NCI-H128 (cell line): ENCODE data around the gene CPAMD8.
"Not testable (repeated sequence)": the region's sequence is repeated elsewhere in the genome, so short reads cannot be mapped to it uniquely, and the experiment has no call there.

ENCODE experiments used
- DNase-seq: peaks from one replicate; lab custom pipeline; 2025; ENCODE audit not compliant: unreplicated experiment; lab: John Stamatoyannopoulos, UW

CPAMD8 gene

DNA sequence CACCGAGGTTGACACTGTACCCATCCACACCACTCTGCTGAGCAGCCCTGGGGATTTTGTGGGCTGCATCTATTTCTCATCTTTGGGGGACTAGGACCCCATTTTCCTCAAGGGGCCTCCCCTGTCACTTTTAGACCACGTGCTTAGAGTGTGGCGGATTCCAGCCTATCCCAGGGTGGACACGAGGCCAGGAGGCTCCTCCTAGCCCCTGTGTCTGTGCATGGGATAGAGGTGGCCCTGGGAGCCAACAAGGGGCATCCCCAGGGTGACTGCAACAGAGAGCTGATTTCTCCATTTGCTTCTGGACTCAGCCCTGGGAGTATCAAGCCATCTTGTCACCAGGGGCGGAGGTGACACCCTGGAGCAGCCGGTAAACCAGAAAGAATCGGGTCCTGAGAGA lies 24.2 kb downstream of the CPAMD8 start:
- DNase-seq: no peak

DNA sequence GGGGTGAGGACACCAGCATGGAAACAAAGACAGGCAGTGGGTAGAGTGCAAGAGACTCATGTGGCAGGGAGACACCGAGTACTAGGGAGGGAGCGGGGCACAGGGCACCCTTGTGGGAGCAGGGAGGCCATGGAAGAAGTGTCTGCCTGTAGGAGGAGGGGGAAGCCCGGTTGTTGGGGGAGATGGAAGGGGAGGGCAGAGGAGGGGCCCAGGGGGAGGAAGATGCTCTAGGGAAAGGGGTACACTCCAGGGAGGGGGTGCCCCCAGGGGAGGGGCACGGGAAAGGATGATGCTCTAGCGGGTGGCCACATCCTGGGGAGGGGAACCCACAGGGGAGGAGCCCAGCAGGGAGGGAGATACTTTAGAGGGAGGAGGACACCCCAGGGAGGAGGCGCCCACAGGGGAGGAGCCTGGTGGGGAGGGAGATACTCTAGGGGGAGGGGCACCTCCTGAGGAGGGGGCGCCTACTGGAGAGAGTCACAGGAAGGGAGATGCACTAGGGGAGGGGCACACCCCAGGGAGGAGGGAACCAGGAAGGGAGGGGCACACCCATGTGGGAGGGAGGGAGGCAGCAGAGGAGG lies 24.9 kb downstream of the CPAMD8 start:
- no peak for DNase-seq

DNA sequence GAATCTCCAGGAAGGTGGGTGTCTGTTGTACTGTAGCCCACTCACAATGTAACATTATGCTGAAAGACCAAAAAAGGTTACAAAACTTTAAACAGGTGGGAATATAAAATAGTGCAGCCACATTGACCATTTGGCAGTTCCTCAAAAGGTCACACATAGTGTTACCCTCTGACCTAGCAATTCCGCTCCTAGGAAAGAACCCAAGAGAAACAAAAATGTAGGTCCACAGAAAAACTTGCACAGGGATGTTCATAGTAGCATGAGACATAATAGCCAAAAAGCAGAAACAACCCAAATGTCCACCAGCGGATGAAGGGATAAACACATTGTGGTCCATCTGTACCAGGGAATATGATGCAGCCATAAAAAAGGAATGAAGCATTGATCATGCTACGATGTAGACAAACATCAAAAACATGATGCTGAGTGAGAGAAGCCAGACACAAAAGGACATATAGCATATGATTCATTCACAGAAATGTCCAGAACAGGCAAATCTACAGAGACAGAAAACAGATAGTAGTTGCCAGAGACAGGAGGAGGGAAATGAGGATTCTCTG lies 27.9 kb downstream of the CPAMD8 start:
- no peak for DNase-seq

DNA sequence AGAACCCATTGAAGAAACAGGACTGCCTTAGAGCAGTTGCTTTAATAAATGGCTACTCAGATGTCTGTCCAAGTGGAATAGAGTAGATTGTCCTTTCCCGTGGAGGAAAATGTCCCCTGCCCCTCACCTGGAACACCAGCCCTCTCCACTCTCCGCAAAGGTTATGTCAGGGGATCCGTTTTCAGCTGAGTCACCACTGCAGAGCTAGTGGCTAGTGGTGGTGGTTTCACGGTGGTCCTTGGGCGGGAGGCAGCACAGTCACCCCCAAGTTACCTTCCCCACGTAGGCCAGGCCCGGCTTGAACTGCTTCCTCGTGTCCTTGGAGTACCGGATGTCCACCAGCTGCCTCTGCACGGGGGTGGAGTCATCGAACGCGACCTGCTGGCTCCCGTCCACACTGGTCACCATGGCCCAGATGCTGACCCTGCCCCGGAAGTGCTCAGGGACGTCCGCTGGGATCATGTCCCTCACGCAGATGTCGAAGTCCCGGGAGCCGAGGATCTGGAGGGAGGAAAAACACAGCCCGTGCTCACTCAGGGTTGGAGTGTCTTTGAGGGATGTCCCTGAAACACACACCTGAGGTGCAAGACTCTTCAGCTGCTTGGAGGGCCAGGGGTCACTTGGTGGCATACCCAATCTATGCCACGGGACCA lies 29.6 kb downstream of the CPAMD8 start:
- DNase-seq: not testable (repeated sequence)

DNA sequence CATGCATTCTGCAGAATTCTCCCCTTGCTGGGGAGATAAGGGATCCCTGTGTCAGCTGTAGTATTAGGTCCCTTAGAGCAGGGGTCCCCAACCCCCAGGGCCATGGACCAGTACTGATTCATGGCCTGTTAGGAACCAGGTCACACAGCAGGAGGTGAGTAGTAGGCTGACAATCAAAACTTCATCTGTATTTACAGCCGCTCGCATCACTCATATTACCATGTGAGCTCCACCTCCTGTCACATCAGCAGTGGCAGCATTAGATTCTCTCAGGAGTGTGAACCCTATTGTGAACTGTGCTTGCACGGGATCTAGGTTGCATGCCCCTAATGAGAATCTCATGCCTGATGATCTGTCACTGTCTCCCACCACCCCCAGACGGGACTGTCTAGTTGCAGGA lies 37.9 kb downstream of the CPAMD8 start:
- DNase-seq: no peak

DNA sequence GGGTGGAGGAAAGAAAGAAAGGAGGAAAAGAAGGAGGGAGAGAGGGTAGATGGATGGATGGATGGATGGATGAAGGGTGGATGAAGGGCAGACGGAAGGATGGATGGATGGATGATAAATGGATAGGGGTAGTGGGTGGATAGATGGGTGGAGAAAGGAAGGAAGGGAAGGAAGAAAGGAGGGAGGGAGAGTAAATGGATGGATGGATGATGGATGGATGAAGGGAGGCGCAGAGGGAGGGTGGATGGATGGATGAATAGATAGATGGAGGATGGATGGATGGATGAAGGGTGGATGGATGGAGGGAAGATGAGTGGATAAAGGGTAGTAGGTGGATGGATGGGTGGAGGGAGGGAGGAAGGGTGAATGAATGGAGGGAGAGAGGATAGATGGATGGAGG lies 41.2 kb downstream of the CPAMD8 start:
- no peak for DNase-seq

DNA sequence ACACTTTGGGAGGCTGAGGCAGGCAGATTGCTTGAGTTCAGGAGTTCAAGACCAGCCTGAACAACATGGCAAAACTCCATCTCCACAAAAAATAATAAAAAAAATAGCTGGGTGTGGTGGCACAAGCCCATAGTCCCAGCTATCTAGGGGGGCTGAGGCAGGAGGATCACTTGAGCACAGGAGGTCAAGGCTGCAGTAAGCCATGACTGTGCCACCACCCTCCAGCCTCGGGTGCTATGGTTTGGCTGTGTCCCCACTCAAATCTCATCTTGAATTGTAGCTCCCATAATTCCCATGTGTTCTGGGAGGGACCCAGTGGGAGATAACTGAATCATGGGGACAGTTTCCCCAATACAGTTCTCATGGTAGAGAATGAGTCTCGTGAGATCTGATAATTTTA lies 44.0 kb downstream of the CPAMD8 start:
- not testable (repeated sequence) for DNase-seq

DNA sequence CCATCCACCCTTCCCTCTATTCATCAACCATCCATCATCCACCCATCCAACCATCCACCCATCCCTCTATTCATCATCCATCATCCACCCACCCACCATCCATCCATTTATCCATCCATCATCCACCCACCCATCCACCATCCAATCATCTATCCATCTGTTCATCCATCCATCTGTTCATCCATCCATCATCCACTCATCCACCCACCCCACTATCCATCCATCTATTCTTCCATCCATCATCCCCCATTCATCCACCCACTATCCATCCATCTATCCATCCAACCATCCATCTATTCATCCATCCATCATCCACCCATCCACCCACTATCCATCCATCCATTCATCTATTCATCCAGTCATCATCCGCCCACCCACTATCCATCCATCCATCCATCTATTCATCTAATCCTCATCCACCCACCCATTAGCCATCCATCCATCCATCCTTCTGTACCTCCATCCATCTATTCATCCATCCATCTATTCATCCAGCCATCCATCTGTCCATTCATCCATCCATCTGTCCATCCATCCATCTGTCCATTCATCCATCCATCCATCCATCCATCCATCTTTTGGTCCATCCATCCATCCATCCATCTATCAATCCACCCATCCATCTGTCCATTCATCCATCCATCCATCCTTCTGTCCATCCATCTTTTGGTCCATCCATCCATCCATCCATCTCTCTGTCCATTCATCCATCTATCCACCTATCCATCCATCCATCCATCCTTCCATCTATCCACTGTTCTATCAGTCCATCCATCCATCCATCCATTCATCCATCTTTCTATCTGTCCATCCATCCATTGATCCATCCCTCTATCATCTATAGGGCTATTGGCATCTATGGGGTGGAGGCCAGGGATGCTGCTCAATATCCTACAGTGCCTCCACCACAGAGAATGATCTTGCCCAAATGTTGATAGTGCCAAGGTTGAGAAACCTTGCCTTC lies 47.5 kb downstream of the CPAMD8 start:
- DNase-seq: no peak

DNA sequence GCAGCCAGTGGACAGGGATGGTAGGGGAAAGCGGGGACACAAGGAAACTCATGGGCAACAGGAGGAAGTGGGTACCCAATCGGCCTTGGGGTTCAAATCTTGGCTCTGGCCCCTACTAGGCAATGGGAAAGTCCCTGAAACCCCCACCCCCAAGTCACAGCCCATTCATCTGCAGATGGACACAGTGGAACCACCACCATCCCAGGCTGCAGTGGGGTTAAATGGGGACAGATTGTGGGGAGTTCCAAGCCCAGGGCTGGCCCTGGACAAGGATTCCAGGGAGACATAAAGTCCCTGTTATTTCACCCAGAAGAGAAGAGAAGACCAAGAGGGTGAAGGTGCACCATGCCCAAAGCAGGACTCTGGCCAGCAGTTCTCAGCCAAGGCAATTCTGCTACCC lies 48.5 kb downstream of the CPAMD8 start:
- DNase-seq: no peak

DNA sequence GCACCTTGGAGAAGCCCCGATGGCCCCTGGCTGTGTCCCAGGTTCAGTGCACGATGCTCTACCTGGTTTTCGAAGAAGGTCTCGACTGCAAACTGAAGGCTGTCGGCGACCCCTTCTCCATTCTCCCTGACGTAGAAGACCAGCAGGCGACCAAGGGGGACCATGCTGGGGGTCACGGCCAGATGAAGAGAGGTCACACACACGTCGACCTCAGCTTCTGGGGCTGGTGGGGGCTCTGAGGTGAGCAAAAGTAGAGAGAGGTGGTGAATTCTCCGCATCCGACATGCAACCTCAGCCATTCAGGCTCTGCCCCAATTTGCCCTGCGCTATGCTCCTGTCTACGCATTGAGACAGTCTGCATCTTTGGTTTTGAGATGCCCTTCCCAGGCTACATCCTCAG lies 49.3 kb downstream of the CPAMD8 start:
- DNase-seq: no peak

DNA sequence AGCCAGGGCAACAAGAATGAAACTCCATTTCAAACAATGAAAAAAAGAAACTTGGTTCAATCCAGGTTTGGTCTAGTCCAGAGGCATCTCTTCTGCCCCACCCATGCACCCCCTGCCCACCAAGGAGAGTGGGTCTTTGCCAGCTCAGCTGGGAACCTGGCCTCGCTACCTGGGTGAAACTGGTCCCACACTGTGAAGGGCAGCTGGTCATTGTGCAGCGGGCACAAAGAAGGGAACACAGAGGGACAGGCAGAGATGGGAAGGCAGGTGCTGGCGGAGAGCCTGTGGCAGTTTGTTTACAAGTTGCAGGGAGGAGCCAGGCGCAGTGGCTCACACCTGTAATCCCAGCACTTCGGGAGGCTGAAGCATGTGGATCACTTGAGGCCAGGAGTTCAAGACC lies 50.2 kb downstream of the CPAMD8 start:
- DNase-seq: no peak

DNA sequence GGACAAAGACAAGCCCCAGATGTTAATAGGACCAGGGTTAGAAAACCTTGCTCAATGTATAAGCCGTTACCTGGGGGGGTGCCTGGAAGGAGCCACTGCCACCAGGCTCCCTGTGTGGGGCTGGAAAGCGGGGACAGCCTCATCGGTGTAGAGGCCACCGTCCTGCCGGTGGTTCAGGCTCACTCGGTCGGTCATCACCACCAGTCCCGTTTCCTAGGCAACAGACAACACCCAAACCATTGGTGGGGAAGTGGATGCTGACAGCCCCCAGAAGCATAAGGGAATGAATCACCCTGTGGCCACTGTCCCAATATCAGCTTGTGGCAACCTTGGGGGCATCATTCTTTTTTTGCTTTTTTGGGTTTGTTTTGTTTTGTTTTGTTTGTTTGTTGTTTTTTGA lies 55.8 kb downstream of the CPAMD8 start:
- DNase-seq: no peak

DNA sequence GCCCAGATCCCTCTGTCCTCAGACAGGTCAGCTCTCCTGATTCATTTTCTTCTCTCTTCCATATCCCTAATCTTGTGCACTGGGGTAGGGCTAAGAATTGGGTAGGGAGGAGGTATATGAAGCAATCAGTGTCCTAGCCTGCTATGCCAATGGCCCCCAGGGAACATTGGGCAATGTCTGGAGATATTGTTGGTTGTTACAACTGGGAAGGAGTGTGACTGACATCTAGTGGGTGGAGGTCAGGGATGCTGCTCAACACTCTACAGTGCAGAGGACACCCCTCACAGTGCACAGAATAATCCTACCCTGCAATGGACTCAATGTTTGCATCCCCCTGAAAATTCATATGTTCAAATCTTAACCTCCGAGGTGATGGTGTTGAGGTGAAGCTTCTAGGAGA lies 57.5 kb downstream of the CPAMD8 start:
- no peak for DNase-seq

DNA sequence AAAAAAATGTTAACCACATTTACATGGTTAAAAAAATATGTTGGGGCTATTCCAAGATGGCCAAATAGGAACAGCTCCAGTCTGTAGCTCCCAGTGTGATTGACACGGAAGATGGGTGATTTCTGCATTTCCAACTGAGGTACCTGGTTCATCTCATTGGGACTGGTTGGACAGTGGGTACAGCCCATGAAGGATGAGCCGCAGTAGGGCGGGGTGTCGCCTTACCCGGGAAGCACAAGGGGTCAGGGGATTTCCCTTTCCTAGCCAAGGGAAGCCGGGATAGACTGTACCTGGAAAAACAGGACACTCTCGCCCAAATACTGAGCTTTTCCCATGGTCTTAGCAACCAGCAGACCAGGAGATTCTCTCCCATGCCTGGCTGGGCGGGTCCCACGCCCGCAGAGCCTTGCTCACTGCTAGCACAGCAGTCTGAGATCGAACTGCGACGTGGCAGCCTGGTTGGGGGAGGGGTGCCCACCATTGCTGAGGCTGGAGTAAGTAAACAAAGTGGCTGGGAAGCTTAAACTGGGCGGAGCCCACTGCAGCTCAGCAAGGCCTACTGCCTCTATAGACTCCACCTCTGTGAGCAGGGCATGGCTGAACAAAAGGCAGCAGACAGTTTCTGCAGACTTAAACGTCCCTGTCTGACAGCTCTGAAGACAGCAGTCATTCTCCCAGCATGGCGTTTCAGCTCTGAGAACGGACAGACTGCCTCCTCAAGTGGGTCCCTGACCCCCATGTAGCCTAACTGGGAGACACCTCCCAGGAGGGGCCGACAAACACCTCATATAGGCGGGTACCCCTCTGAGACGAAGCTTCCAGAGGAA lies 65.4 kb downstream of the CPAMD8 start:
- not testable (repeated sequence) for DNase-seq

DNA sequence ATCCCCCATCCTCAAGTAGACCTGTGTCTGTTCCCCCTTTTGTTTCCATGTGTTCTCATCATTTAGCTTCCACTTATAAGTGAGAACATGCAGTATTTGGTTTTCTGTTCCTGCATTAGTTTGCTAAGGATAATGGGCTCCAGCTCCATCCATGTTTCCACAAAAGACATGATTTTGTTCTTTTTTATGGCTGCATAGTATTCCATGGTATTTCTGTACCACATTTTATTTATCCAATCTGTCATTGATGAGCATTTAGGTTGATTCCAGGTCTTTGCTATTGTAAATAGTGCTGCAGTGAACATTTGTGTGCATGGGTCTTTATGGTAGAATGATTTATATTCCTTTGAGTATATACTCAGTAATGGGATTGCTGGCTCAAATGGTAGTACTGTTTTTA lies 68.3 kb downstream of the CPAMD8 start:
- DNase-seq: not testable (repeated sequence)

DNA sequence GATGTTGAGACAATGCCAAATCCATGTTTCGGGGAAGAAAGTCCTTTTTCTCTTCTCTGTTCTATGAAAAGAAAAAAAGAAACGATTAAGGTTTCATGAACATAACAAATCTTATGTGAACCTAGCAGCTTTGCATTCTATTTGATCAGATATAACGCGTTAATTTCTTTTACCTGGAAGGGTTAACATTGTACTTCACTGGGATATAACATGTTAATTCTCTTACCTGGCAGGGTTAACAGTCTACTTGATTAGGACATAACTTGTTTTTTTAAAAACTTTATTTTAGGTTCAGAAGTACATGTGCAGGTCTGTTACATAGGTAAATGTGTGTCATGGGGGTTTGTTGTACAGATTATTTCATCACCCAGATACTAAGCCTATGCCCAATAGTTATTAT lies 68.8 kb downstream of the CPAMD8 start:
- DNase-seq: no peak

DNA sequence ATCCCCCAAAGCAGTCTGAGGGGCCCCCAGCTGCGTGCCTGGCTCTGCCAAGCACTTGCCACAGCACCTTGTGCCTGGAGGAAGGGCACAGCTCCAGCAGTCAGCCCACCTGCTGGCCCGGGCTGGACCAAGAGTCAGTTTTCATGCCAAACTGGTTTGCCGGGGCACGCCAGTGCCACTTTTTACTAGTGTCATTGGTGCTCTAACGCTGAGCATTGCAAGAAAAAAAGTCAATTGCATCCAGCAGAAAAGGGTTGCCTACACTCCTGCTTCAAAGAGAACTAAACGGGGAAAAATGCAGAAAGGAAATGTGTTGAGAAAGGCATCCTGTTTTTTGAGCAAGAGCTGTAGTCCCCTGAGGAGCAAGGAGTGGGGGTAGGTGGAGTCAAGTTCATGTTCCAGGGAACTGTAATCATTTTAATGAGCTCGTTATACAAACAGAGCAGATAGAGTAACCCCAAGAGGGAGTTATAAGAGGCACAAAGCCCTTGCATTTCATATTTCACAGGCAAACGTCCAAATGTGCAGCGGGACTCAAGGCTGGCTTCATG lies 69.4 kb downstream of the CPAMD8 start:
- no peak for DNase-seq

DNA sequence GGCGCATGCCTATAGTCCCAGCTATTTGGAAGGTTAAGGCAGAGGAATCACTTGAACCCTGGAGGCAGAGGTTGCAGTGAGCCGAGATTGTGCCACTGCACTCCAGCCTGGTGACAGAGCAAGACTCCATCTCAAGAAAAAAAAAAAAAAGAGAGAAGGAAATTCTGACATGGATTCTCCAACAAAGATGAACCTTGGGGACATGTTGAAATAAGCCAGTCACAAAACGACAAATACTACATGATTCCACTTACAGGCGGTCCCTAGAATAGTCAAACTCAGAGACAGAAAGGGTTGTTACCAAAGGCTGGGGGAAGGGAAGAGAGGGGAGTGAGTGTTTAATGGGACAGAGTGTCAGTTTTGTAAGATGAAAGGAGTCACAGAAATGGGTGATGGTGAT lies 71.4 kb downstream of the CPAMD8 start:
- no peak for DNase-seq

DNA sequence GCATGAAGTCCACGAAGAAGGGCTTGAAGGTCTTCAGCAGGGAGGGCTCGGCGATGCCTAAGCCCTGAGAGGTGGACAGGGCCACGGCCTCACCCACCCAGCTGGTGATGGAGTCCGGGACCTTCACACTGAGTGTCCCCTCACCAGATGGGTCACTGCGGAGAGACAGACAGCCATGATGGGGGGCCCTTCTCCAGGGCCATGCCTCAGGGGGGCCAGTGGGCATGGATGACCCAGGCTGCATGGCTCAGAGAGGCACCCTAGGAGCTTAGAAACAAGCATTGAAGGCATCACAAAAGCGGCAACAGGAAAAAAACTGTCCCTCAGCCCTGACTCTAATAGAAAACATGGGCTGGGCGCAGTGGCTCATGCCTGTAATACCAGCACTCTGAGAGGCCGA lies 74.6 kb downstream of the CPAMD8 start:
- no peak for DNase-seq

DNA sequence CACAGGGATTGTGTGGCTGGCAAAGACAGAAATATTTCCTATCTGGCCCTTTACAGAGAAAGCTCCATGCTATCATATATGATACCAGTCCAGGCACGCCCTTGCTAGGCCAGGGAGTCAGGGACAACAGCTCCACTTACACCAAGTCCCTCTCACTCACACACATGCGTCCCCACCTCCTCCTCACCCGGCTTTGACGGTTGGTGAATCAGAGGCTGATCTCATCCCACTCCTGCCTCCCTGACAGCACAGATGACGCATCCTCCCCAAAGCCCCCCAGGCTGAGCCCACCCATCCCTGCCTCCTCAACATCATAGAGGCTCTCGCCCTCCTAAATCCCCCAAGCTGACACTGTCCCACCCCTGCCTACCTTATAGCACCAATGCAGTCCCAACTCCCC lies 75.1 kb downstream of the CPAMD8 start:
- DNase-seq: no peak
